IMR-90 (cell line): ENCODE results near the gene SPATA17. TPM values are rescaled to one million over a fixed set of nuclear protein-coding genes. Genes with fewer than 3 reads are reported as not detected.

ENCODE experiments used
- ATAC-seq: fragments of 200-7000 bp; cut with Tn5 transposase; 2 replicates; pipeline ENCODE4 v1.9.1; 2020; ENCODE audit warnings: low read depth, mild to moderate bottlenecking, moderate library complexity
- BruUV-seq: library from RNA; stranded (reverse); fragments of 400-500 nt; replicated peaks from 2 replicates; lab custom pipeline; 2021; lab: Mats Ljungman, UMichigan
- CTCF ChIA-PET: fragments of 300-600 bp; formaldehyde crosslinking; extraction: SDS; loops from one replicate; lab custom pipeline; 2021; ENCODE audit warnings: antibody characterized with exemption; lab: Yijun Ruan, JAX
- POLR2A ChIA-PET: fragments of 300-600 bp; sonication (Branson Sonifier 250); formaldehyde crosslinking; loops from one replicate; lab custom pipeline; 2022; ENCODE audit warnings: antibody characterized with exemption; ENCODE audit not compliant: unreplicated experiment; lab: Charles Lee
- DNase-seq: peaks from one replicate; pipeline ENCODE4 v3.0.0; 2013
- H2AFZ ChIP-seq: replicated peaks from 2 replicates; pipeline ENCODE3; 2013; ENCODE audit warnings: low read length, mild to moderate bottlenecking; ENCODE audit not compliant: poor library complexity
- H2AK5ac ChIP-seq: 2 replicates; pipeline ENCODE4 v1.6.1; 2013; ENCODE audit warnings: low read depth, low read length, inconsistent platforms
- H2AK9ac ChIP-seq: replicated peaks from 2 replicates; pipeline ENCODE3; 2013; ENCODE audit warnings: mild to moderate bottlenecking, low read depth, low read length, moderate library complexity; ENCODE audit not compliant: poor library complexity
- H2BK120ac ChIP-seq: 2 replicates; pipeline ENCODE4 v1.6.1; 2013; ENCODE audit warnings: low read depth, low read length, inconsistent platforms
- H2BK15ac ChIP-seq: 3 replicates; pipeline ENCODE4 v1.6.1; 2013; ENCODE audit warnings: low read depth, low read length, inconsistent platforms
- H2BK20ac ChIP-seq: 2 replicates; pipeline ENCODE4 v1.6.1; 2013; ENCODE audit warnings: low read depth, mild to moderate bottlenecking, inconsistent platforms, low read length, moderate library complexity
- H2BK5ac ChIP-seq: 2 replicates; pipeline ENCODE4 v1.6.1; 2013; ENCODE audit warnings: mild to moderate bottlenecking, low read depth, low read length, inconsistent platforms; ENCODE audit not compliant: poor library complexity, severe bottlenecking
- H3K14ac ChIP-seq: replicated peaks from 2 replicates; pipeline ENCODE4 v1.6.1; 2013; ENCODE audit warnings: low read depth, low read length, inconsistent platforms
- H3K18ac ChIP-seq: 2 replicates; pipeline ENCODE4 v1.6.1; 2013; ENCODE audit warnings: low read depth, low read length, control low read depth
- H3K23ac ChIP-seq: 2 replicates; pipeline ENCODE4 v1.6.1; 2013; ENCODE audit warnings: low read depth, low read length, inconsistent platforms
- H3K27ac ChIP-seq: 2 replicates; pipeline ENCODE4 v1.5.1; 2013; ENCODE audit warnings: mild to moderate bottlenecking, control low read depth, low read length; ENCODE audit not compliant: insufficient read depth
- H3K27me3 ChIP-seq: 2 replicates; pipeline ENCODE4 v1.6.1; 2013; ENCODE audit warnings: low read length; ENCODE audit not compliant: control insufficient read depth, insufficient read depth
- H3K36me3 ChIP-seq: 2 replicates; pipeline ENCODE4 v1.6.1; 2013; ENCODE audit warnings: low read length, mixed read lengths; ENCODE audit not compliant: control insufficient read depth, insufficient read depth
- H3K4ac ChIP-seq: 2 replicates; pipeline ENCODE4 v1.6.1; 2013; ENCODE audit warnings: low read depth, low read length, inconsistent platforms
- H3K4me1 ChIP-seq: 2 replicates; pipeline ENCODE4 v1.6.1; 2013; ENCODE audit warnings: low read length, mixed read lengths; ENCODE audit not compliant: control insufficient read depth, insufficient read depth
- H3K4me2 ChIP-seq: 2 replicates; pipeline ENCODE4 v1.6.1; 2013; ENCODE audit warnings: low read depth, mild to moderate bottlenecking, control low read depth, low read length, moderate library complexity
- H3K4me3 ChIP-seq: 2 replicates; pipeline ENCODE4 v1.5.1; 2013; ENCODE audit warnings: low read depth, mild to moderate bottlenecking, control low read depth, low read length, moderate library complexity; ENCODE audit not compliant: insufficient read depth
- H3K56ac ChIP-seq: 2 replicates; pipeline ENCODE4 v1.6.1; 2013; ENCODE audit warnings: low read length, inconsistent platforms; ENCODE audit not compliant: insufficient read depth; ENCODE audit errors: extremely low read depth
- H3K79me1 ChIP-seq, 2 experiments: 2 replicates each; pipeline ENCODE4 v1.6.1; 2013; ENCODE audit warnings: low read length in 2 of 2, inconsistent platforms in 1 of 2, low read depth in 1 of 2
- H3K9ac ChIP-seq: 2 replicates; pipeline ENCODE4 v1.6.1; 2013; ENCODE audit warnings: low read depth, low read length, control low read depth
- H3K9me1 ChIP-seq: 2 replicates; pipeline ENCODE4 v1.6.1; 2013; ENCODE audit warnings: low read length, inconsistent platforms; ENCODE audit not compliant: insufficient read depth
- H3K9me3 ChIP-seq: 2 replicates; pipeline ENCODE4 v1.6.1; 2013; ENCODE audit warnings: low read length; ENCODE audit not compliant: control insufficient read depth, insufficient read depth
- H4K20me1 ChIP-seq: 2 replicates; pipeline ENCODE4 v1.6.1; 2013; ENCODE audit warnings: low read length, inconsistent platforms; ENCODE audit not compliant: insufficient read depth
- H4K5ac ChIP-seq: 2 replicates; pipeline ENCODE4 v1.6.1; 2013; ENCODE audit warnings: mild to moderate bottlenecking, low read depth, low read length, control low read depth
- H4K8ac ChIP-seq, 2 experiments: 2 replicates each; pipeline ENCODE4 v1.6.1; 2013; ENCODE audit warnings: low read depth in 2 of 2, low read length in 2 of 2, control low read depth in 1 of 2, inconsistent platforms in 1 of 2
- H4K91ac ChIP-seq: 2 replicates; pipeline ENCODE4 v1.6.1; 2013; ENCODE audit warnings: low read depth, low read length, inconsistent platforms; ENCODE audit not compliant: insufficient read depth
- CEBPB ChIP-seq: IDR thresholded peaks from 2 replicates; pipeline ENCODE4 v1.6.1; 2012; ENCODE audit warnings: low read depth, low read length, improper control_type of control experiment
- CTCF ChIP-seq: conservative IDR thresholded peaks from 2 replicates; pipeline ENCODE4 v1.5.1; 2012; ENCODE audit warnings: mild to moderate bottlenecking, low read depth, low read length, improper control_type of control experiment
- WGBS, 2 experiments: methylation state at CpG; one replicate each; pipeline versions ENCODE4 v1.1.5 to v1.1.7; 2013; ENCODE audit warnings: missing lambda C conversion rate in 2 of 2; ENCODE audit not compliant: insufficient read length in 1 of 2; ENCODE audit errors: extremely low coverage in 2 of 2; 5-methylcytosine and 5-hydroxymethylcytosine counted together
- dilution Hi-C: fragments of 300-500 bp; cut with HindIII; formaldehyde crosslinking; loops from one replicate; pipeline ENCODE4 v1.14.3; 2018; ENCODE audit warnings: low sequenced_read_pairs; ENCODE audit not compliant: unreplicated experiment
- in situ Hi-C: fragments of 300-500 bp; cut with MboI; formaldehyde crosslinking; loops from 3 replicates; pipeline ENCODE4 v1.14.3; 2019; ENCODE audit warnings: low sequenced_read_pairs, inconsistent platforms, mixed read lengths
- intact Hi-C: fragments of 100-400 bp; cut with micrococcal nuclease; formaldehyde crosslinking; loops from 2 replicates; pipeline ENCODE4 v1.10.0; 2022
- polyA plus RNA-seq, 3 experiments: library from polyadenylated mRNA; depleted of rRNA; stranded (reverse); fragments of >200 nt; gene quantifications; 2 replicates each; pipeline ENCODE4 v1.2.3, GENCODE V29; 2012; ENCODE audit warnings: low replicate concordance in 1 of 3
- total RNA-seq: library from RNA; depleted of rRNA; stranded (reverse); fragments of >200 nt; gene quantifications from 2 replicates; pipeline ENCODE4 v1.2.3, GENCODE V29; 2012

Gene SPATA17
- total and polyA plus RNA-seq, 2 of the 4 experiments (the other 2 are of a cell fraction), result 0.03 to 0.18 TPM

DNA sequence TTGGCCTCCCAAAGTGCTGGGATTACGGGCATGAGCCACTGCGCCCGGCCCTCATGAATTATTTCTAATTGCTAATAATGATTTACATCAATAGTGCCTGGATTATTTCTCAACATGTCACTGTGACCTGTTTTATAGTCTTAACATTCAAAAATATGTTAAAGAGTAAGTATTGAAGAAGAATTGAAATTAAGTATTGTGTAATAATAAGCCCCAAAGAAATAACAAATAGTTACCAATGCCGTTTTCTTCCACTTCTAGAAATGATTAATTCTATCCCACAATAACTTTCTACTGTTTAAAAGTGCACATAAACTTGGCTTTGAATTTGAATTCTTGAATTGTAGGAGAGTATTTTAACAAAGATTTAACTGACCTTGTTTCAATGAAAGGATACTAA lies 19.5 kb downstream of the SPATA17 start:
- in situ Hi-C loops, result loop anchor here (25.0 kb wide), 2 partner anchors 888 to 1663 kb away; no protein-coding TSS in a partner anchor
- Histone ChIP-seq H3K9ac (no peak overlapping the region), H3K4me2 (no peak overlapping the region), H2BK5ac (no peak overlapping the region), H3K4me3 (no peak overlapping the region), H2AK5ac (no peak overlapping the region), H2AFZ (no peak overlapping the region), H2AK9ac (no peak overlapping the region), H2BK120ac (no peak overlapping the region), H4K8ac (no peak overlapping the region), H3K79me1 (no peaks in the 10 kb centered on the region), H3K56ac (no peak overlapping the region), H3K23ac (no peak overlapping the region), H3K9me1 (no peaks in the 10 kb centered on the region), H4K20me1 (no peaks in the 10 kb centered on the region), H3K27ac (no peak overlapping the region), H2BK15ac (no peak overlapping the region), H3K4ac (no peak overlapping the region), H2BK20ac (no peak overlapping the region), H3K27me3 (no peaks in the 10 kb centered on the region), H3K36me3 (no peaks in the 10 kb centered on the region), H4K5ac (no peak overlapping the region), H3K18ac (no peak overlapping the region), H3K9me3 (no peaks in the 10 kb centered on the region), H3K14ac (no peak overlapping the region), H4K91ac (no peak overlapping the region), H3K4me1 (no peaks in the 10 kb centered on the region)
- CTCF ChIA-PET, result interaction anchor here (0.5 kb wide), 1 partner anchor 163 kb away, joined by 4 read pairs; no protein-coding TSS in a partner anchor
- intact Hi-C loops, result no loop called here
- WGBS, 2 experiments, result no CpG with 5 or more reads among the region's 4 CpGs
- ATAC-seq (no peak), DNase-seq (no peak)
- POLR2A ChIA-PET, result no interaction called here
- TF ChIP-seq CEBPB (peak; percentile 59), CTCF (no peak)
- dilution Hi-C loops, result no loop called here
- no TSS peak for BruUV-seq
